Mesenchymal stem cell (in vitro differentiated cells and primary cell): Measurements from ENCODE around the gene OSM.
A peak's percentile ranks its signal among the peaks of the same experiment; 100 is the strongest.
"Not testable (repeated sequence)": the region's sequence is repeated elsewhere in the genome, so short reads cannot be mapped to it uniquely, and the experiment has no call there.

Source experiments
- DNase-seq: peaks from one replicate; pipeline ENCODE4 v3.0.0-alpha.2; 2013
- H2AFZ ChIP-seq: one replicate; pipeline ENCODE4 v1.6.1; 2013; ENCODE audit warnings: low read depth, mild to moderate bottlenecking, control low read depth, inconsistent platforms, low read length, moderate library complexity
- H2AK5ac ChIP-seq: 2 replicates; pipeline ENCODE4 v1.6.1; 2013; ENCODE audit warnings: low read length, moderate library complexity, mild to moderate bottlenecking, inconsistent platforms; ENCODE audit not compliant: severe bottlenecking
- H2BK120ac ChIP-seq: one replicate; pipeline ENCODE4 v1.6.1; 2013; ENCODE audit warnings: low read depth, mild to moderate bottlenecking, inconsistent platforms, low read length, moderate library complexity
- H2BK12ac ChIP-seq, 2 experiments: one replicate each; pipeline ENCODE4 v1.6.1; 2013; ENCODE audit warnings: inconsistent platforms in 2 of 2, low read length in 2 of 2, mild to moderate bottlenecking in 2 of 2, moderate library complexity in 2 of 2, control low read depth in 1 of 2
- H2BK15ac ChIP-seq: one replicate; pipeline ENCODE4 v1.6.1; 2013; ENCODE audit warnings: mild to moderate bottlenecking, low read depth, inconsistent platforms; ENCODE audit not compliant: poor library complexity, severe bottlenecking
- H2BK5ac ChIP-seq: 2 replicates; pipeline ENCODE4 v1.6.1; 2013; ENCODE audit warnings: low read depth, mild to moderate bottlenecking, low read length, control low read depth, inconsistent platforms; ENCODE audit not compliant: poor library complexity, severe bottlenecking
- H3K14ac ChIP-seq, 2 experiments: one replicate each; pipeline ENCODE4 v1.6.1; 2013; ENCODE audit warnings: inconsistent platforms in 2 of 2, low read length in 2 of 2, control low read depth in 1 of 2, mild to moderate bottlenecking in 1 of 2, moderate library complexity in 1 of 2
- H3K18ac ChIP-seq, 2 experiments: one replicate each; pipeline ENCODE4 v1.6.1; 2013; ENCODE audit warnings: inconsistent platforms in 2 of 2, low read length in 2 of 2, control low read depth in 1 of 2, low read depth in 1 of 2, mild to moderate bottlenecking in 1 of 2
- H3K23ac ChIP-seq, 2 experiments: one replicate each; pipeline ENCODE4 v1.6.1; 2013; ENCODE audit warnings: inconsistent platforms in 2 of 2, low read length in 2 of 2, mild to moderate bottlenecking in 2 of 2, moderate library complexity in 2 of 2, control low read depth in 1 of 2
- H3K27ac ChIP-seq: 2 replicates; pipeline ENCODE4 v1.5.1; 2013; ENCODE audit warnings: mild to moderate bottlenecking, moderate library complexity, low read length, control low read depth, inconsistent platforms; ENCODE audit not compliant: poor library complexity, severe bottlenecking
- H3K27me3 ChIP-seq, 2 experiments: 2 replicates each; pipeline versions ENCODE4 v1.6.1 to v1.7.0; 2013; ENCODE audit warnings: low read length in 2 of 2, mild to moderate bottlenecking in 2 of 2, moderate library complexity in 2 of 2, control low read depth in 1 of 2, inconsistent platforms in 1 of 2; ENCODE audit not compliant: control insufficient read depth in 1 of 2, insufficient read depth in 1 of 2
- H3K36me3 ChIP-seq, 2 experiments: 2 replicates each; pipeline versions ENCODE4 v1.6.1 to v1.7.0; 2013; ENCODE audit warnings: low read length in 2 of 2, control low read depth in 1 of 2, inconsistent platforms in 1 of 2, low read depth in 1 of 2, mild to moderate bottlenecking in 1 of 2; ENCODE audit not compliant: insufficient read depth in 2 of 2, control insufficient read depth in 1 of 2
- H3K4ac ChIP-seq, 2 experiments: one replicate each; pipeline ENCODE4 v1.6.1; 2013; ENCODE audit warnings: inconsistent platforms in 2 of 2, low read length in 2 of 2, mild to moderate bottlenecking in 2 of 2, moderate library complexity in 2 of 2, control low read depth in 1 of 2, low read depth in 1 of 2
- H3K4me1 ChIP-seq: 2 replicates; pipeline ENCODE4 v1.6.1; 2013; ENCODE audit warnings: low read depth, low read length, control low read depth; ENCODE audit not compliant: control insufficient read depth, insufficient read depth
- H3K4me2 ChIP-seq: 2 replicates; pipeline ENCODE4 v1.6.1; 2013; ENCODE audit warnings: low read length, mild to moderate bottlenecking, inconsistent platforms; ENCODE audit not compliant: poor library complexity, severe bottlenecking
- H3K4me3 ChIP-seq, 2 experiments: 2 replicates each; pipeline versions ENCODE4 v1.5.1 to v1.7.0; 2013; ENCODE audit warnings: low read length in 2 of 2, mild to moderate bottlenecking in 2 of 2, control low read depth in 1 of 2, low read depth in 1 of 2; ENCODE audit not compliant: insufficient read depth in 1 of 2
- H3K79me1 ChIP-seq: replicated peaks from 2 replicates; pipeline ENCODE4 v1.6.1; 2013; ENCODE audit warnings: mild to moderate bottlenecking, control low read depth, low read length, inconsistent platforms; ENCODE audit not compliant: poor library complexity, severe bottlenecking
- H3K9ac ChIP-seq: 2 replicates; pipeline ENCODE4 v1.7.0; 2013; ENCODE audit warnings: mild to moderate bottlenecking, low read length, moderate library complexity
- H3K9me3 ChIP-seq: 2 replicates; pipeline ENCODE4 v1.7.0; 2013; ENCODE audit warnings: mild to moderate bottlenecking, low read length; ENCODE audit not compliant: control insufficient read depth
- H4K8ac ChIP-seq: one replicate; pipeline ENCODE4 v1.6.1; 2013; ENCODE audit warnings: inconsistent platforms, mild to moderate bottlenecking, low read length, moderate library complexity
- H4K91ac ChIP-seq: one replicate; pipeline ENCODE4 v1.6.1; 2013; ENCODE audit warnings: mild to moderate bottlenecking, low read length, inconsistent platforms
- WGBS: methylation state at CpG from one replicate; pipeline ENCODE4 v1.1.7; 2013; ENCODE audit warnings: mixed read lengths; 5-methylcytosine and 5-hydroxymethylcytosine counted together

OSM gene

DNA sequence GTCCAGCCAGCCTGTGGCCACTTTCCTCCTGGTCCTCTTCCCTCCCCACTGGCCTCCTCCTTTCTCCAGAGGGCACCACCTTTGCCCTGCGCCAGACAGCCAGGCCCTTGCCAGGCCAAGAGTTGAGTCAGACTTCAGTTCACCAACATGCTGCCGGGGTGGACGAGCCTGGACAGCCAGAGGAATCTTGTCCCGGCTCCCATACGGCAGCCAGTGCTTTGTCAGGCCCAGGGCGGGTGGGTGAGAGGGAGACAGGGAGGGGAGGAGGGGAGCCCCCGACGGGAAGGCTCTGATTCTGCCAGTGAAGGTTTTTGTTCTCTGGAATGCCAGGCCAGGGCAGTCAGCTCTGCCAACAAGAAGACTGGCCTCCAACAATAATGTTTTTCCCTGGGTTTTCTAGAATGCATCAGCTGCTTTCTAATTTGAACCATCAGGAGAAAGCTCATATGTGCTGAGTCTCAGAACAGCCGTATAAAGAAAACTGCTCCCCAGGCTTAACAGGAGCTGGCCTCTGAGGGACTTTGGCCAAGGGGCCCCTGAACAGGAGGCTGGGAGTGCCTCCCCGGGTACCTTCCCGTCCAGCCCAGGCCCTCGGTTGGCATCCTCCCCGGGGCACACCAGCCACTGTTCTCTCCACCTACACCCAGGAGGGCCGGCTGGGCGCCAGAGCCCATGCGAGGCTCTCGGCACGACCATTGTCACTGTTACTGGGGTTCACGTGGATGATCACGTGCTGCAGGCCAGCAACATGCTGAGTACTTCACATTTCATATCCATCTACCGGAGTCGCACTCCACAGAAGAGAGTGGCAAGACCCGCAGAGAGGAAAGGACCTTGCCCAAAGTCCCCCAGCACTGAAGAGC lies 48.7 kb downstream of the OSM start:
- no peak overlapping the region for H3K27ac ChIP-seq
- H3K79me1 ChIP-seq = no peaks in the 10 kb centered on the region
- H3K9me3 ChIP-seq = no peaks in the 10 kb centered on the region
- no peak overlapping the region for H3K4ac ChIP-seq
- H2BK5ac ChIP-seq = no peak overlapping the region
- H3K14ac ChIP-seq = peak overlapping the region in 1 of 2 experiments; percentile 9
- H2BK12ac ChIP-seq = peak overlapping the region; percentile 70 to 89
- H3K36me3 ChIP-seq = no peaks in the 10 kb centered on the region
- H2AFZ ChIP-seq = no peak overlapping the region
- H3K18ac ChIP-seq = peak overlapping the region; percentile 33 to 84
- no peak overlapping the region for H2BK15ac ChIP-seq
- no peak overlapping the region for H3K4me3 ChIP-seq
- no peak overlapping the region for H3K9ac ChIP-seq
- H3K4me1 ChIP-seq = peaks cover 22% of the 10 kb centered on the region
- H4K91ac ChIP-seq = peak overlapping the region; percentile 21
- no peak for DNase-seq
- H2BK120ac ChIP-seq = no peak overlapping the region
- peak overlapping the region; percentile 28 for H4K8ac ChIP-seq
- 94% methylated on average over 23 of the region's 23 CpGs for WGBS
- H3K4me2 ChIP-seq = no peak overlapping the region
- peak overlapping the region; percentile 80 for H2AK5ac ChIP-seq
- H3K27me3 ChIP-seq = peaks cover 0 to 40% of the 10 kb centered on the region in 2 experiments
- no peak overlapping the region for H3K23ac ChIP-seq

DNA sequence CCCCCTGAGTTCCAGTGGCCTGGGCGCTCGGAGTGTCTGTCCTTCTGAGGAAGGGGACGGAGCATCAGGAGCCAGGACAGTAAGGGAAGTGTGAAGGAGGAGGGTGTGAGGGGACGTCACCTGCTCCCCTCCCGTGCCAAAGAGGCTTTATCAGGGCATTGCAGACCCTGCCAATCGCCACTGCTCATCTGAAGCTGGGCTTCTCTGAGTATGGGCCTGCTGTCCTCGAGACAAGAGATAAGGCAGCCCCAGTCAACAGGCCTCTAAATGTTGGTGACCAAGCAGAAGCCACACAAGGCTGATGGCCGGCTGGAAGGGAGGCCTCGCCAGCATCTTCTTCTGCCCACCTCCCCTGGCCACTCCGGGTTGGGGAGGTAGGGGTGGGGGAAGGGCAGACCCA lies 49.9 kb downstream of the OSM start:
- peaks cover 26% of the 10 kb centered on the region for H3K4me1 ChIP-seq
- WGBS = 91% methylated on average over 8 of the region's 10 CpGs
- H3K14ac ChIP-seq = no peak overlapping the region
- peaks cover 0 to 31% of the 10 kb centered on the region in 2 experiments for H3K27me3 ChIP-seq
- peak overlapping the region in 1 of 2 experiments; percentile 54 for H3K18ac ChIP-seq
- peak overlapping the region; percentile 20 to 27 for H2BK12ac ChIP-seq
- H2BK5ac ChIP-seq = peak overlapping the region; percentile 32
- no peak overlapping the region for H2BK120ac ChIP-seq
- no peak overlapping the region for H4K8ac ChIP-seq
- no peak overlapping the region for H4K91ac ChIP-seq
- no peak overlapping the region for H2BK15ac ChIP-seq
- H3K23ac ChIP-seq = no peak overlapping the region
- H3K79me1 ChIP-seq = no peaks in the 10 kb centered on the region
- no peak overlapping the region for H2AFZ ChIP-seq
- peak overlapping the region; percentile 71 for H2AK5ac ChIP-seq
- no peak overlapping the region for H3K4me3 ChIP-seq
- peak overlapping the region in 1 of 2 experiments; percentile 54 for H3K4ac ChIP-seq
- H3K36me3 ChIP-seq = no peaks in the 10 kb centered on the region
- no peak for DNase-seq
- H3K4me2 ChIP-seq = no peak overlapping the region
- H3K9ac ChIP-seq = no peak overlapping the region
- H3K27ac ChIP-seq = no peak overlapping the region
- no peaks in the 10 kb centered on the region for H3K9me3 ChIP-seq

DNA sequence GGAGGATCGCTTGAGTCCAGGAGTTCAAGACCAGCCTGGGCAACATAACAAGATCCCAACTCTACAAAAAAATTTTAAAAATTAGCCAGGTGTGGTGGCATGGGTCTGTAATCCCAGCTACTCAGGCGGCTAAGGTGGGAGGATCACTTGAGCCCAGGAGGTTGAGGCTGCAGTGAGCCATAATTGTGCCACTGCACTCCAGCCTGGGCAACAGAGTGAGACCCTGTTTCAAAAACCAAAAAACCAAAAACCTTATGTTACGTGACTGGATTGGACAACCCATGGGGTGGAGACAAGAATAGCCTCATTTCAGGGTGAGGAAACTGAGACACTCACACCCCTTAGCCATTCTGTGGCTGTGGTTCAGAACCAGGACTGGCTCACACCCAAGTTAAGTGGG lies 50.4 kb downstream of the OSM start:
- not testable (repeated sequence) for H4K8ac ChIP-seq, H3K9me3 ChIP-seq, H2BK120ac ChIP-seq, H3K4me3 ChIP-seq, H3K27ac ChIP-seq, H3K79me1 ChIP-seq, H2AFZ ChIP-seq, H3K36me3 ChIP-seq, H3K4ac ChIP-seq, H3K9ac ChIP-seq, H3K18ac ChIP-seq, H3K4me2 ChIP-seq, H2BK15ac ChIP-seq, H3K23ac ChIP-seq, DNase-seq, H3K14ac ChIP-seq, H4K91ac ChIP-seq
- Histone ChIP-seq H3K4me1 (peaks cover 29% of the 10 kb centered on the region), H3K27me3 (peaks cover 0 to 27% of the 10 kb centered on the region in 2 experiments), H2BK5ac (peak overlapping the region; percentile 32), H2BK12ac (peak overlapping the region; percentile 20 to 27), H2AK5ac (peak overlapping the region; percentile 71)
- 92% methylated on average over 2 of the region's 3 CpGs for WGBS

DNA sequence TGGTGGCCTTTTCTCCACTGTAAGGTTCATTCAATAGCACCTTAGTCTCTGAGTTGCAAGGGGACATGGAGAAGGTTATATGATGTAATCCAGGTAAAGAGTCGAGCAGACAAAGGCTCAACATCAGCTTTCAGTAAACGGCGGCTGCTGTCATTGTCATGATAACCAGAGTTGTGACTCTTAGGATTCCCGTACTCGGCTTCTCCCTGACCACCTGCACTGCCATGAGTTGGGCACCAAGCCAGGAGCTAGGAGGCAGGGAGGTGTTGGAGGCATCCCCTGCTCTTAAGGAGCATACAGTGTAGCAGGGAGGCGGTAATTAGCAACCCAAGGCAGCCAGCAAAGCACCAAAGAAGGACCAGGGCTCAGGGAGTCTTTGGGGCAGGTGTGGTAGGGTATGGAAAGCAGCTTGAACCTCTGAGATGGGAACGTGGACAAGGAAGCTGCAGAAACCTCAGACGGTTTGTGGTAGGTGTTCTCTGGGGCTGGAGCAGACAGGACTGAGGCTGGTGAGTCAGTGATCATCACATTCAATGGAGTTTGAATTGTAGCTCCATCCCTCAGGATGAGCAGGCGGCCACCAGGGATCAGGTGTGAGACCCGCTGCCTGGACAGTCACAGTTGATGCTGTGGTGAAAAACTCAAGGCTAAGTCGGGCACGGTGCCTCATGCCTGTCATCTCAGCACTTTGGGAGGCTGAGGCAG lies 51.8 kb downstream of the OSM start:
- H3K4me1 ChIP-seq = peaks cover 37% of the 10 kb centered on the region
- WGBS = 79% methylated on average over 12 of the region's 12 CpGs
- no peaks in the 10 kb centered on the region for H3K9me3 ChIP-seq
- peaks cover 0 to 14% of the 10 kb centered on the region in 2 experiments for H3K27me3 ChIP-seq
- no peak overlapping the region for H3K4ac ChIP-seq
- H3K36me3 ChIP-seq = no peaks in the 10 kb centered on the region
- no peak overlapping the region for H3K4me2 ChIP-seq
- no peak overlapping the region for H2BK5ac ChIP-seq
- no peak overlapping the region for H3K18ac ChIP-seq
- H4K91ac ChIP-seq = no peak overlapping the region
- H2BK15ac ChIP-seq = peak overlapping the region; percentile 15
- no peak for DNase-seq
- no peak overlapping the region for H2BK12ac ChIP-seq
- peak overlapping the region; percentile 0 for H4K8ac ChIP-seq
- H2BK120ac ChIP-seq = no peak overlapping the region
- no peak overlapping the region for H3K27ac ChIP-seq
- H3K79me1 ChIP-seq = no peaks in the 10 kb centered on the region
- no peak overlapping the region for H3K14ac ChIP-seq
- H2AFZ ChIP-seq = no peak overlapping the region
- H3K9ac ChIP-seq = no peak overlapping the region
- H3K23ac ChIP-seq = no peak overlapping the region
- peak overlapping the region; percentile 32 for H2AK5ac ChIP-seq
- no peak overlapping the region for H3K4me3 ChIP-seq
